ENCODE measurements around the gene LRRTM2. TPM values are rescaled to one million over a fixed set of nuclear protein-coding genes. Genes with fewer than 3 reads are reported as not detected.

The LRRTM2 gene
- total and polyA plus RNA-seq, 2 donors (not counting 1 experiment from before 2014, with no cell fraction given), result 0.01 TPM; not detected in 1

GRCh38 chr5:138884094-138884493 is 9.0 kb upstream of the LRRTM2 start:
- Mint-ChIP-seq H3K27me3 (no peaks in the 10 kb centered on the region), H3K4me3 (no peak overlapping the region), H3K27ac (no peak overlapping the region), H3K9me3 (ENCODE audit: insufficient read depth) (no peaks in the 10 kb centered on the region), H3K4me1 (peaks cover 16% of the 10 kb centered on the region)
- peaks cover 4 to 14% of the 10 kb centered on the region in 2 experiments for H3K36me3 ChIP-seq (replicated peaks in 1 of 2; ENCODE audit: control extremely low read depth in 1 of 2, control insufficient read depth in 1 of 2, extremely low read depth in 1 of 2, insufficient read depth in 2 of 2, low read length in 1 of 2)
- H3K79me2 ChIP-seq (ENCODE audit: control insufficient read depth, insufficient read depth, low read length), result no peaks in the 10 kb centered on the region
- no peak overlapping the region for H3K9ac ChIP-seq (ENCODE audit: low read length)
- no peak overlapping the region for H2AFZ ChIP-seq (ENCODE audit: insufficient read depth, low read depth, low read length, poor library complexity, severe bottlenecking)
- ChIA-PET POLR2A (no interaction called here), CTCF (no interaction called here)
- intact Hi-C loops (cut with micrococcal nuclease), result no loop called here
- no peak for TF ChIP-seq EZH2 (IDR thresholded peaks at IDR 0.05; ENCODE audit: borderline replicate concordance, insufficient read depth, low read depth, low read length, poor library complexity, severe bottlenecking)
- TF ChIP-seq CTCF (IDR thresholded peaks at IDR 0.05), result no peak
- no peak for ATAC-seq (ENCODE audit: low read depth)
- H3K27ac ChIP-seq (ENCODE audit: low read length in 2 of 2), result no peak overlapping the region
- no peak for DNase-seq
- H3K4me1 ChIP-seq (ENCODE audit: control insufficient read depth in 2 of 2, insufficient read depth in 2 of 2, low read length in 2 of 2), result peaks cover 0 to 5% of the 10 kb centered on the region in 2 donors
- H3K4me3 ChIP-seq (ENCODE audit: control extremely low read depth in 1 of 5, extremely low read depth in 1 of 5, insufficient read depth in 1 of 5, low read depth in 2 of 5, low read length in 4 of 5), result no peak overlapping the region
- peaks cover 0 to 3% (median 0%) of the 10 kb centered on the region in 3 donors for H3K9me3 ChIP-seq (ENCODE audit: control extremely low read depth in 1 of 3, control insufficient read depth in 2 of 3, insufficient read depth in 1 of 3, low read length in 2 of 3)
- H3K4me2 ChIP-seq (replicated peaks; ENCODE audit: low read depth, low read length, poor library complexity, severe bottlenecking), result no peak overlapping the region
- H3K27me3 ChIP-seq (replicated peaks in 1 of 4; ENCODE audit: control extremely low read depth in 1 of 4, control insufficient read depth in 3 of 4, insufficient read depth in 4 of 4, low read length in 3 of 4), result no peaks in the 10 kb centered on the region
- H4K20me1 ChIP-seq (ENCODE audit: control insufficient read depth, insufficient read depth, low read length, poor library complexity, severe bottlenecking), result no peaks in the 10 kb centered on the region
- WGBS (ENCODE audit: insufficient coverage), result 100% methylated on average over 1 of the region's 1 CpG

- no peaks in the 10 kb centered on the region for H4K20me1 ChIP-seq (ENCODE audit: control insufficient read depth, insufficient read depth, low read length, poor library complexity, severe bottlenecking)
- ATAC-seq (ENCODE audit: low read depth), result no peak
- no peaks in the 10 kb centered on the region for H3K27me3 Mint-ChIP-seq
- no peaks in the 10 kb centered on the region for H3K9me3 Mint-ChIP-seq (ENCODE audit: insufficient read depth)
- TF ChIP-seq CTCF (IDR thresholded peaks at IDR 0.05) (no peak), EZH2 (IDR thresholded peaks at IDR 0.05; ENCODE audit: borderline replicate concordance, insufficient read depth, low read depth, low read length, poor library complexity, severe bottlenecking) (no peak)
- no peak overlapping the region for H3K27ac ChIP-seq (ENCODE audit: low read length in 2 of 2)
- no peaks in the 10 kb centered on the region for H3K27me3 ChIP-seq (replicated peaks in 1 of 4; ENCODE audit: control extremely low read depth in 1 of 4, control insufficient read depth in 3 of 4, insufficient read depth in 4 of 4, low read length in 3 of 4)
- H2AFZ ChIP-seq (ENCODE audit: insufficient read depth, low read depth, low read length, poor library complexity, severe bottlenecking), result no peak overlapping the region
- H3K4me3 Mint-ChIP-seq, result no peak overlapping the region
- no peak overlapping the region for H3K4me3 ChIP-seq (ENCODE audit: control extremely low read depth in 1 of 5, extremely low read depth in 1 of 5, insufficient read depth in 1 of 5, low read depth in 2 of 5, low read length in 4 of 5)
- no peaks in the 10 kb centered on the region for H3K79me2 ChIP-seq (ENCODE audit: control insufficient read depth, insufficient read depth, low read length)
- peaks cover 4 to 6% of the 10 kb centered on the region in 2 experiments for H3K36me3 ChIP-seq (replicated peaks in 1 of 2; ENCODE audit: control extremely low read depth in 1 of 2, control insufficient read depth in 1 of 2, extremely low read depth in 1 of 2, insufficient read depth in 2 of 2, low read length in 1 of 2)
- no peak overlapping the region for H3K9ac ChIP-seq (ENCODE audit: low read length)
- H3K4me2 ChIP-seq (replicated peaks; ENCODE audit: low read depth, low read length, poor library complexity, severe bottlenecking), result no peak overlapping the region
- ChIA-PET CTCF (no interaction called here), POLR2A (no interaction called here)
- DNase-seq, result no peak
- peaks cover 16% of the 10 kb centered on the region for H3K4me1 Mint-ChIP-seq
- H3K9me3 ChIP-seq (ENCODE audit: control extremely low read depth in 1 of 3, control insufficient read depth in 2 of 3, insufficient read depth in 1 of 3, low read length in 2 of 3), result no peaks in the 10 kb centered on the region
- peaks cover 0 to 5% of the 10 kb centered on the region in 2 donors for H3K4me1 ChIP-seq (ENCODE audit: control insufficient read depth in 2 of 2, insufficient read depth in 2 of 2, low read length in 2 of 2)
- intact Hi-C loops (cut with micrococcal nuclease), result no loop called here
- no peak overlapping the region for H3K27ac Mint-ChIP-seq
These were observed 8.1 kb upstream of the LRRTM2 start for GRCh38 chr5:138883211-138883610.
